GM06990 (cell line): ENCODE results near the gene KLHL29.

ENCODE experiments used
- DNase-seq: peaks from one replicate; pipeline ENCODE4 v3.0.0-alpha.2; 2011; ENCODE audit not compliant: insufficient read length; ENCODE audit errors: extremely low read depth
- H3K27me3 ChIP-seq: replicated peaks from 2 replicates; pipeline ENCODE4 v1.6.0; 2011; ENCODE audit warnings: low read length; ENCODE audit not compliant: control insufficient read depth, insufficient read depth
- H3K36me3 ChIP-seq: 2 replicates; pipeline ENCODE4 v1.5.1; 2011; ENCODE audit warnings: low read length; ENCODE audit not compliant: control insufficient read depth, insufficient read depth
- H3K4me3 ChIP-seq: replicated peaks from 2 replicates; pipeline ENCODE4 v1.5.1; 2011; ENCODE audit warnings: low read depth, mild to moderate bottlenecking, control low read depth, low read length
- TF ChIP-seq, protein P1 (sequence below): IDR thresholded peaks from 2 replicates; pipeline ENCODE4 v1.5.1; 2011; ENCODE audit warnings: low read length, control low read depth, mild to moderate bottlenecking, inconsistent platforms; ENCODE audit not compliant: insufficient read depth, poor library complexity, severe bottlenecking

KLHL29 gene

DNA sequence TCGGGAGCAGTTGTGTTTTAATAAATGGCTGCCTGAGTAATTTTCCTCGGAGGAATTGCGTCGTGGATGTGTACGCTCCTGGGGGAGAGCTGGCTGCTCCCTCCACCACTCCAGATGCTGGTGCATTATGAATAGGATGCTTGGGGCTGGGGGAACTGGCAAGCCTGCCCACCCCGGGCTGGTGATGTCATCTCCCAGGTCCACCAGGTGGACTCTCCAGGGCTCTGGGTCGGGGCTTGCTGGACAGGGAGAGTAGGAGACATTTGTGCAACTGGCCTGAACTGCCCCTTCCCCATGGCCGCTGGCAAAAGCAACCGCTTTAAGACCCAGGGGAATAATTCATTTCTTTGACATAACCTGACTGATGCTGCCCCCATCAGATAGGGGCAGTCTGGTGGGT, 158.7 kb downstream of the KLHL29 start:
- TF ChIP-seq, protein P1, sequence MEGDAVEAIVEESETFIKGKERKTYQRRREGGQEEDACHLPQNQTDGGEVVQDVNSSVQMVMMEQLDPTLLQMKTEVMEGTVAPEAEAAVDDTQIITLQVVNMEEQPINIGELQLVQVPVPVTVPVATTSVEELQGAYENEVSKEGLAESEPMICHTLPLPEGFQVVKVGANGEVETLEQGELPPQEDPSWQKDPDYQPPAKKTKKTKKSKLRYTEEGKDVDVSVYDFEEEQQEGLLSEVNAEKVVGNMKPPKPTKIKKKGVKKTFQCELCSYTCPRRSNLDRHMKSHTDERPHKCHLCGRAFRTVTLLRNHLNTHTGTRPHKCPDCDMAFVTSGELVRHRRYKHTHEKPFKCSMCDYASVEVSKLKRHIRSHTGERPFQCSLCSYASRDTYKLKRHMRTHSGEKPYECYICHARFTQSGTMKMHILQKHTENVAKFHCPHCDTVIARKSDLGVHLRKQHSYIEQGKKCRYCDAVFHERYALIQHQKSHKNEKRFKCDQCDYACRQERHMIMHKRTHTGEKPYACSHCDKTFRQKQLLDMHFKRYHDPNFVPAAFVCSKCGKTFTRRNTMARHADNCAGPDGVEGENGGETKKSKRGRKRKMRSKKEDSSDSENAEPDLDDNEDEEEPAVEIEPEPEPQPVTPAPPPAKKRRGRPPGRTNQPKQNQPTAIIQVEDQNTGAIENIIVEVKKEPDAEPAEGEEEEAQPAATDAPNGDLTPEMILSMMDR, result no peak
- Histone ChIP-seq H3K4me3 (no peak overlapping the region), H3K36me3 (no peaks in the 10 kb centered on the region; the same call in 1 of the 2 replicates), H3K27me3 (no peaks in the 10 kb centered on the region)
- no peak for DNase-seq

DNA sequence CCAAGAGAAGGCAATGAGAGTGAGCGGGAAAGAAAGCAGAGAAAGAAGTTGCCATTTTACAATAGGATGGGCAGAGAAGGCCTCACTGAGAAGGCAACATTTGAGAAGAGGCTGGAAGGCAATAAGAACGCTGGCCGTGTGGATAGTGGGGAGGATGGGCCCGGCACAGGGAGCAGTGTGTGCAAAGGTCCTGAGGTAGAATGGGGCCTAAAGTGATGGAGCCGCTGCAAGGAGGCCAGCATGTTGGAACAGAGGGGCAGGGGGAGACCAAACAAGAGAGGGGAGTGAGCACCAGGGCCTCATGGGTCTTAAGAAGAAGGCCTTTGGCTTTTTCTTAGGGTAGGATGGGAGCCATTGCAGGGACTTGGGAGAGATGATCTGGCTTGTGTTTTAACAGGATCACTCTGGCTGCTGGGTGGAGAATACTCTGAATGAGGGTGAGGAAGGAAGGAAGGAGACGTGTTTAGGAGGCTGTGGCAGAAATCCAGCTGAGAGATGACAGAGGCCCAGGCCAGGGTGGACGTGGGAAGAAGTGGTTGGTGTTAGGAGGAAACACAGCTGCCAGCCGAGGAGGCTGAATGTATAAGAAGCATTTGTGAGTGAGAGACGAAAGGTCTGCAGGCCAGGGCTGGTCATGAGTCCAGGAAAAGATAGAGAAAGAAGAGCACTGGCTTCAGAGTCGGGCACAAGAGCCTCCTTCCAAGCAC, 159.8 kb downstream of the KLHL29 start:
- Histone ChIP-seq H3K4me3 (no peak overlapping the region), H3K36me3 (no peaks in the 10 kb centered on the region; the same call in 1 of the 2 replicates), H3K27me3 (no peaks in the 10 kb centered on the region)
- TF ChIP-seq, protein P1, result no peak
- DNase-seq, result no peak

DNA sequence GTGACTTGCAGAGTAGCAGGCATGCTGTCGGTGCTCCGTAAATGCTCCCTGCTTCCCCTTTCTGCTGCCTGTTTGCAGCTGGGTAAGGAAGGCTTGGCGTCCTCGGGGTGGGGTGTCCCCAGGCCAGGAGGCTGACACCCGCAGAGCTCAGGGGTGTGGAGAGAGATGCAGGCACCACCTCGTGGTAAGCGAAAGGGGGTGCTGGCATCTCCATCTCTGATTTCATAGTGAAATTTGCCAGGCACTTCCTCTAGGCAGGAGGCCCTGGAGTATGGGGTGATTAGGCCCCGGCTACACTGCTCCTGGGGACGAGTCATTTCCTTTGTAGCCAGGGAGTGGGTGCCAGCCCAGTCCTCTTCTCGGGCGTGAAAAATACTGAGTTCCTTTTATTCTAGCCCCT, 160.4 kb downstream of the KLHL29 start:
- H3K36me3 ChIP-seq, result no peaks in the 10 kb centered on the region; the same call in 1 of the 2 replicates
- TF ChIP-seq, protein P1, result no peak
- DNase-seq, result no peak
- no peak overlapping the region for H3K4me3 ChIP-seq
- H3K27me3 ChIP-seq, result no peaks in the 10 kb centered on the region

DNA sequence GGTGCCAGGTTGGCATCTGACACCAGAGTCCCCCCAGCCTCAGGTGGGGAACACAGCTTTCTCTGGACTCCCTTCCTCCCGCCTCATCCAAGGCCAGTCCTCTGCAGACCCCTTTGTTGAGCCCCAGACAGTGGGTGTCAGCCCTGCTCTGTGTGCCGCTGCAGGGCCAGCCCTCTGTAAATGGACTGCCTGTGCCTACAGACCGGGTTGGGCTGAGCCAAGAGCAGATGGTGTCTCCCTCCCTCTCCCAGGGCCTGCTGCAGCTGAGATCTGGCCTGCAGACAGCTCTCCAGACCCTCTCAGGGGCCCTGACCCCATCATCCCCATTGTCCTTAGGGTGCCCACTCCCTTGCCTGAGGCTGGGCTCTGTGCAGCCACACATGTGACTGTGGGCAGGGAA, 160.8 kb downstream of the KLHL29 start:
- TF ChIP-seq, protein P1, result no peak
- Histone ChIP-seq H3K27me3 (no peaks in the 10 kb centered on the region), H3K4me3 (no peak overlapping the region), H3K36me3 (no peaks in the 10 kb centered on the region; the same call in 1 of the 2 replicates)
- no peak for DNase-seq

DNA sequence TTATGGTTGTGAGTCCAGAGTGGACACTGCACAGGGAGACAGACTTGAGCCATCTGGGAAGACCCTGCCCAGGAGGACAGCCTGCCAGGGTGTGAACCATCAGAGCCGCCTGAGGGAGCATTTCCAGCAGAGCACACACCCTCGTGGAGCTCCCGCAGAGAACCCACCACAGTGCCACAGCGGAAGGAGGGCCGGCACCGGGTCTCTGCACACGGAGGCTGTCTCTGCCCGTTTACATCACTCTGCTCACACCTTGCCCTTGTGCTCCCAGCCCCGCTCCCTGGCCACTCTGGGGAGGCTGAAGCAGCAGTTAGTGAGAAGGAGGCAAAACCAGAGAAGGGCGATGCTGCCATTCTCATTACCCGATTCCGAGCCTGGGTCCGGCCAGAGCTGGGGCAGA, 161.9 kb downstream of the KLHL29 start:
- H3K27me3 ChIP-seq, result no peaks in the 10 kb centered on the region
- no peaks in the 10 kb centered on the region; the same call in 1 of the 2 replicates for H3K36me3 ChIP-seq
- no peak for DNase-seq
- H3K4me3 ChIP-seq, result no peak overlapping the region
- TF ChIP-seq, protein P1, result no peak
